HEK293T (cell line): ENCODE data around the gene DDAH1.

ENCODE experiments used
- BHLHE40 ChIP-seq: fragments of 450-650 bp; IDR thresholded peaks from 2 replicates; pipeline ENCODE4 v1.6.1; 2016; ENCODE audit warnings: mild to moderate bottlenecking, moderate library complexity, borderline replicate concordance
- ELF4 ChIP-seq: fragments of 450-650 bp; IDR thresholded peaks from 2 replicates; pipeline ENCODE4 v1.6.1; 2017; ENCODE audit warnings: antibody characterized with exemption
- FOXK2 ChIP-seq: fragments of 450-650 bp; IDR thresholded peaks from 2 replicates; pipeline ENCODE4 v1.6.1; 2016; ENCODE audit warnings: mild to moderate bottlenecking
- HDGF ChIP-seq: fragments of 450-650 bp; IDR thresholded peaks from 2 replicates; pipeline ENCODE4 v1.6.1; 2017; ENCODE audit warnings: antibody characterized with exemption, borderline replicate concordance
- PKNOX1 ChIP-seq: fragments of 450-650 bp; IDR thresholded peaks from 2 replicates; pipeline ENCODE4 v1.6.1; 2016
- SP1 ChIP-seq: fragments of 450-650 bp; IDR thresholded peaks from 2 replicates; pipeline ENCODE4 v1.6.1; 2017
- SUZ12 ChIP-seq: fragments of 450-650 bp; IDR thresholded peaks from 2 replicates; pipeline ENCODE4 v1.6.1; 2016; ENCODE audit warnings: mild to moderate bottlenecking

GRCh38 chr1:85349224-85349623 lies 115.7 kb downstream of the DDAH1 start:
- no peak for TF ChIP-seq HDGF
- TF ChIP-seq SUZ12, result no peak
- TF ChIP-seq SP1, result no peak
- TF ChIP-seq BHLHE40, result no peak
- no peak for TF ChIP-seq FOXK2
- no peak for TF ChIP-seq ELF4
- no peak for TF ChIP-seq PKNOX1
